GM23248 (cell line): Measurements from ENCODE around the gene PEAK1.

Experiments
- EZH2 ChIP-seq: fragments of 200-600 bp; sonication (generic); IDR thresholded peaks from 2 replicates; pipeline ENCODE4 v1.6.1; 2018; ENCODE audit warnings: antibody characterized with exemption, mild to moderate bottlenecking; ENCODE audit not compliant: insufficient read depth, poor library complexity, severe bottlenecking
- EZH2phosphoT487 ChIP-seq: fragments of 200-600 bp; sonication (generic); IDR thresholded peaks from 2 replicates; pipeline ENCODE4 v1.6.1; 2018; ENCODE audit warnings: antibody characterized with exemption, moderate library complexity, mild to moderate bottlenecking, low read depth; ENCODE audit not compliant: insufficient read depth

GRCh38 chr15:77387365-77388105, 32.4 kb downstream of the PEAK1 start:
- TF ChIP-seq EZH2: no peak
- TF ChIP-seq EZH2phosphoT487: no peak
